ENCODE results near the gene MINDY4B. TPM values are rescaled to one million over a fixed set of nuclear protein-coding genes. Genes with fewer than 3 reads are reported as not detected.

Gene MINDY4B
- total and polyA plus RNA-seq, 2 of the 4 experiments (the other 2 are of a cell fraction) = not detected

DNA sequence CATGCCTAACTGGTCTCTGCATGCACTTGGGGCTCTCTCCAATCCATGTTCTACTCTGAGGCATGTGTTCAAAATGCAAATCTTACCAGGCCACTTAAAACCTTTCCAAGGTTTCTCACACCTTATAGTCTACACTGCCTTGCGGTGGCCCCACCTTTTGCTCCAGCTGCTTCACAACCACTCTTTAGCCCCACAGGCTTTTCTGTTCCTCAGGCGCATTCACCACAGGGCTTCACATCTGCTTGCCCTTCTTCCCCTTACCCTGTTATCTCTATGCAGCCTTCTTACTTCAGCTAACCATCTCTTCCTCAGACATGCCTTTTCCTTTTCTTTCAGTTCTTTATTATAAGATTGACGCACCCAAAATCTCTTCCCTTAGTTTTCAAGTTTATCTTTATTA is 37.8 kb downstream of the MINDY4B start:
- Histone ChIP-seq H3K36me3 (ENCODE audit: control insufficient read depth, insufficient read depth, low read length) (no peaks in the 10 kb centered on the region), H3K4me3 (ENCODE audit: insufficient read depth, low read depth, low read length) (no peak overlapping the region), H3K27ac (ENCODE audit: insufficient read depth, low read length) (no peak overlapping the region), H2BK5ac (ENCODE audit: low read depth, low read length, poor library complexity, severe bottlenecking) (no peak overlapping the region), H3K18ac (ENCODE audit: low read depth, low read length) (no peak overlapping the region), H3K9me3 (ENCODE audit: control insufficient read depth, insufficient read depth, low read length) (no peaks in the 10 kb centered on the region), H3K4me2 (ENCODE audit: low read depth, low read length) (no peak overlapping the region), H2AFZ (replicated peaks; ENCODE audit: low read length, poor library complexity) (no peak overlapping the region), H2AK5ac (ENCODE audit: low read depth, low read length) (no peak overlapping the region), H3K79me1 (ENCODE audit: low read depth in 1 of 2, low read length in 2 of 2) (no peaks in the 10 kb centered on the region), H4K5ac (ENCODE audit: low read depth, low read length) (no peak overlapping the region), H3K4ac (ENCODE audit: low read depth, low read length) (no peak overlapping the region), H2AK9ac (replicated peaks; ENCODE audit: low read depth, low read length, poor library complexity) (no peak overlapping the region), H4K20me1 (ENCODE audit: insufficient read depth, low read length) (no peaks in the 10 kb centered on the region), H3K9me1 (ENCODE audit: insufficient read depth, low read length) (no peaks in the 10 kb centered on the region), H2BK20ac (ENCODE audit: low read depth, low read length) (no peak overlapping the region), H4K8ac (ENCODE audit: low read depth in 2 of 2, low read length in 2 of 2) (no peak overlapping the region), H4K91ac (ENCODE audit: insufficient read depth, low read depth, low read length) (no peak overlapping the region), H3K9ac (ENCODE audit: low read depth, low read length) (no peak overlapping the region), H3K14ac (replicated peaks; ENCODE audit: low read depth, low read length) (no peak overlapping the region), H3K23ac (ENCODE audit: low read depth, low read length) (no peak overlapping the region), H2BK120ac (ENCODE audit: low read depth, low read length) (no peak overlapping the region), H3K4me1 (ENCODE audit: control insufficient read depth, insufficient read depth, low read length) (no peaks in the 10 kb centered on the region; the same call in 1 of the 2 replicates), H2BK15ac (ENCODE audit: low read depth, low read length) (no peak overlapping the region), H3K56ac (ENCODE audit: extremely low read depth, insufficient read depth, low read length) (no peak overlapping the region), H3K27me3 (ENCODE audit: control insufficient read depth, insufficient read depth, low read length) (peaks cover 4% of the 10 kb centered on the region; the same call in 1 of the 2 replicates)
- ChIA-PET POLR2A (ENCODE audit: unreplicated experiment) (interaction anchor here (0.6 kb wide), 1 partner anchor 104 kb away, joined by 3 read pairs; the partner anchor contains the start of gene SIAH2), CTCF (no interaction called here)
- ATAC-seq (ENCODE audit: low read depth) (no peak), DNase-seq (no peak)
- in situ Hi-C loops (cut with MboI; ENCODE audit: low sequenced_read_pairs) (loop anchor here (5.0 kb wide), 1 partner anchor 150 kb away; no protein-coding TSS in a partner anchor), intact Hi-C loops (cut with micrococcal nuclease) (no loop called here), dilution Hi-C loops (cut with HindIII; ENCODE audit: low sequenced_read_pairs, unreplicated experiment) (no loop called here)
- TF ChIP-seq, protein P1, sequence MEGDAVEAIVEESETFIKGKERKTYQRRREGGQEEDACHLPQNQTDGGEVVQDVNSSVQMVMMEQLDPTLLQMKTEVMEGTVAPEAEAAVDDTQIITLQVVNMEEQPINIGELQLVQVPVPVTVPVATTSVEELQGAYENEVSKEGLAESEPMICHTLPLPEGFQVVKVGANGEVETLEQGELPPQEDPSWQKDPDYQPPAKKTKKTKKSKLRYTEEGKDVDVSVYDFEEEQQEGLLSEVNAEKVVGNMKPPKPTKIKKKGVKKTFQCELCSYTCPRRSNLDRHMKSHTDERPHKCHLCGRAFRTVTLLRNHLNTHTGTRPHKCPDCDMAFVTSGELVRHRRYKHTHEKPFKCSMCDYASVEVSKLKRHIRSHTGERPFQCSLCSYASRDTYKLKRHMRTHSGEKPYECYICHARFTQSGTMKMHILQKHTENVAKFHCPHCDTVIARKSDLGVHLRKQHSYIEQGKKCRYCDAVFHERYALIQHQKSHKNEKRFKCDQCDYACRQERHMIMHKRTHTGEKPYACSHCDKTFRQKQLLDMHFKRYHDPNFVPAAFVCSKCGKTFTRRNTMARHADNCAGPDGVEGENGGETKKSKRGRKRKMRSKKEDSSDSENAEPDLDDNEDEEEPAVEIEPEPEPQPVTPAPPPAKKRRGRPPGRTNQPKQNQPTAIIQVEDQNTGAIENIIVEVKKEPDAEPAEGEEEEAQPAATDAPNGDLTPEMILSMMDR (conservative IDR thresholded peaks at IDR 0.05; ENCODE audit: low read depth, low read length) = no peak
- TF ChIP-seq CEBPB (IDR thresholded peaks at IDR 0.05; ENCODE audit: low read depth, low read length) (no peak), CHD1 (IDR thresholded peaks at IDR 0.05; ENCODE audit: low read depth, low read length) (no peak), RCOR1 (IDR thresholded peaks at IDR 0.05; ENCODE audit: insufficient replicate concordance, low read length) (no peak), MAZ (IDR thresholded peaks at IDR 0.05; ENCODE audit: borderline replicate concordance, low read depth, low read length) (no peak), SMC3 (IDR thresholded peaks at IDR 0.05; ENCODE audit: low read depth, low read length) (no peak), RFX5 (IDR thresholded peaks at IDR 0.05; ENCODE audit: low read depth, low read length) (no peak), USF2 (IDR thresholded peaks at IDR 0.05; ENCODE audit: low read depth, low read length) (no peak)
- 78% methylated on average over 2 of the region's 3 CpGs; no CpG with 5 or more reads in 1 of the 2 experiments for WGBS, 2 experiments (ENCODE audit: extremely low coverage in 2 of 2, insufficient read length in 1 of 2)
- no TSS peak for BruUV-seq (replicated peaks)
